BJ (cell line): Measurements from ENCODE around the gene KRT8. TPM values are rescaled to one million over a fixed set of nuclear protein-coding genes. Genes with fewer than 3 reads are reported as not detected.
A peak's percentile ranks its signal among the peaks of the same experiment; 100 is the strongest.

Experiments
- CTCF ChIA-PET: fragments of 350-600 bp; formaldehyde crosslinking; extraction: SDS; loops from one replicate; lab custom pipeline; 2021; ENCODE audit warnings: antibody characterized with exemption, inconsistent platforms; lab: Yijun Ruan, JAX
- POLR2A ChIA-PET: fragments of 300-600 bp; sonication (Branson Sonifier 250); formaldehyde crosslinking; extraction: SDS; loops from one replicate; lab custom pipeline; 2021; ENCODE audit warnings: antibody characterized with exemption; lab: Charles Lee
- DNase-seq: peaks from one replicate; pipeline ENCODE4 v3.0.0-alpha.2; 2011; ENCODE audit warnings: low read depth
- H3K27me3 ChIP-seq: 2 replicates; pipeline ENCODE4 v1.6.0; 2011; ENCODE audit warnings: low read length; ENCODE audit not compliant: control insufficient read depth, insufficient read depth
- H3K36me3 ChIP-seq: 2 replicates; pipeline ENCODE4 v1.5.1; 2011; ENCODE audit warnings: low read length; ENCODE audit not compliant: control insufficient read depth, insufficient read depth
- H3K4me3 ChIP-seq: 2 replicates; pipeline ENCODE4 v1.5.1; 2011; ENCODE audit warnings: low read depth, mild to moderate bottlenecking, control low read depth, low read length
- CTCF ChIP-seq: IDR thresholded peaks from 2 replicates; pipeline ENCODE4 v1.5.1; 2011; ENCODE audit warnings: low read depth, mild to moderate bottlenecking, control low read depth, inconsistent platforms, low read length, moderate library complexity; ENCODE audit not compliant: insufficient read depth
- polyA plus RNA-seq: library from polyadenylated mRNA; depleted of rRNA; stranded (reverse); fragments of >200 nt; gene quantifications from 2 replicates; pipeline ENCODE4 v1.2.3, GENCODE V29; 2011

KRT8 gene
- polyA plus RNA-seq, 1 experiment: 41.6 TPM

GRCh38 chr12:52871291-52872039 lies 33.4 kb downstream of the KRT8 start:
- CTCF ChIA-PET: interaction anchor here (0.7 to 4.8 kb wide), 15 partner anchors 9 to 732 kb away, joined by 3 to 43 read pairs (median 3); no protein-coding TSS in a partner anchor
- DNase-seq: peak; percentile 89
- Histone ChIP-seq H3K4me3 (no peak overlapping the region), H3K36me3 (no peaks in the 10 kb centered on the region), H3K27me3 (no peaks in the 10 kb centered on the region)
- no peak for TF ChIP-seq CTCF
- POLR2A ChIA-PET: no interaction called here

- TF ChIP-seq CTCF: peak; percentile 75
- Histone ChIP-seq H3K27me3 (no peaks in the 10 kb centered on the region), H3K4me3 (no peak overlapping the region), H3K36me3 (no peaks in the 10 kb centered on the region)
- ChIA-PET POLR2A (no interaction called here), CTCF (interaction anchor here (0.6 to 4.5 kb wide), 24 partner anchors 10 to 731 kb away, joined by 3 to 43 read pairs (median 3); no protein-coding TSS in a partner anchor)
- DNase-seq: no peak
Observed at GRCh38 chr12:52870361-52871290, 34.2 kb downstream of the KRT8 start.

GRCh38 chr12:52867642-52868041 lies 37.2 kb downstream of the KRT8 start:
- Histone ChIP-seq H3K27me3 (no peaks in the 10 kb centered on the region), H3K4me3 (no peak overlapping the region), H3K36me3 (no peaks in the 10 kb centered on the region)
- no peak for TF ChIP-seq CTCF
- no peak for DNase-seq
- POLR2A ChIA-PET: no interaction called here
- CTCF ChIA-PET: interaction anchor here (0.8 to 4.5 kb wide), 6 partner anchors 12 to 515 kb away, joined by 3 to 43 read pairs (median 4); no protein-coding TSS in a partner anchor

- CTCF ChIA-PET: interaction anchor here (0.8 to 4.5 kb wide), 8 partner anchors 12 to 623 kb away, joined by 3 to 44 read pairs (median 6); no protein-coding TSS in a partner anchor
- no peak for DNase-seq
- no peak for TF ChIP-seq CTCF
- H3K36me3 ChIP-seq: no peaks in the 10 kb centered on the region
- H3K4me3 ChIP-seq: no peak overlapping the region
- no peaks in the 10 kb centered on the region for H3K27me3 ChIP-seq
- POLR2A ChIA-PET: no interaction called here
Observed at GRCh38 chr12:52867152-52867551, 37.7 kb downstream of the KRT8 start.
